Hepatic stellate cell (primary cell): ENCODE results near the gene IL36G.

Experiments used
- DNase-seq: peaks from one replicate; pipeline ENCODE4 v3.0.0; 2011; ENCODE audit warnings: low spot score

Gene IL36G

GRCh38 chr2:112972423-112973086, 5.3 kb upstream of the IL36G start:
- DNase-seq = no peak

- no peak for DNase-seq
Observed at GRCh38 chr2:112973156-112973555, 4.7 kb upstream of the IL36G start.

GRCh38 chr2:112979731-112980130, 1.9 kb downstream of the IL36G start:
- no peak for DNase-seq

GRCh38 chr2:112980537-112980936, 2.7 kb downstream of the IL36G start:
- no peak for DNase-seq

GRCh38 chr2:112985090-112985489, 7.3 kb downstream of the IL36G start:
- no peak for DNase-seq

GRCh38 chr2:112989611-112990010, 11.8 kb downstream of the IL36G start:
- no peak for DNase-seq

GRCh38 chr2:112993831-112994230, 16.0 kb downstream of the IL36G start:
- DNase-seq = no peak

GRCh38 chr2:112994648-112995047, 16.8 kb downstream of the IL36G start:
- DNase-seq = no peak

GRCh38 chr2:112995346-112995920, 17.6 kb downstream of the IL36G start:
- DNase-seq = no peak

- DNase-seq = no peak
Observed at GRCh38 chr2:112996635-112997034, 18.8 kb downstream of the IL36G start.

GRCh38 chr2:112997151-112997550, 19.3 kb downstream of the IL36G start:
- no peak for DNase-seq

- DNase-seq = no peak
Observed at GRCh38 chr2:113000436-113000835, 22.6 kb downstream of the IL36G start.

GRCh38 chr2:113002677-113003076, 24.9 kb downstream of the IL36G start:
- no peak for DNase-seq

- DNase-seq = no peak
Observed at GRCh38 chr2:113005030-113005509, 27.3 kb downstream of the IL36G start, which contains the start of gene IL36A. TSS of gene IL36A (plus strand) at chr2:113005459. CDS start at chr2:113005872, 413 bp downstream.

GRCh38 chr2:113007250-113007649, 29.4 kb downstream of the IL36G start:
- no peak for DNase-seq

GRCh38 chr2:113009622-113010021, 31.8 kb downstream of the IL36G start:
- no peak for DNase-seq

GRCh38 chr2:113010088-113010487, 32.3 kb downstream of the IL36G start:
- DNase-seq = peak; percentile 19

GRCh38 chr2:113011108-113011507, 33.3 kb downstream of the IL36G start:
- DNase-seq = no peak

- DNase-seq = peak; percentile 20
Observed at GRCh38 chr2:113012436-113013335, 34.9 kb downstream of the IL36G start.

GRCh38 chr2:113013336-113013661, 35.5 kb downstream of the IL36G start:
- DNase-seq = no peak

- no peak for DNase-seq
Observed at GRCh38 chr2:113014067-113014466, 36.3 kb downstream of the IL36G start.

- DNase-seq = no peak
Observed at GRCh38 chr2:113015042-113015441, 37.2 kb downstream of the IL36G start.

- DNase-seq = no peak
Observed at GRCh38 chr2:113015655-113016054, 37.8 kb downstream of the IL36G start.
